Smooth muscle cell of the pulmonary artery (primary cell): Measurements from ENCODE around the gene ABCA8. TPM values are rescaled to one million over a fixed set of nuclear protein-coding genes. Genes with fewer than 3 reads are reported as not detected.

ENCODE experiments used
- total RNA-seq: library from RNA; depleted of rRNA; stranded (reverse); fragments of >200 nt; gene quantifications from 2 replicates; pipeline ENCODE4 v1.2.3, GENCODE V29; 2014

The ABCA8 gene
- total RNA-seq = 60.6 and 198 TPM in 2 replicates

DNA sequence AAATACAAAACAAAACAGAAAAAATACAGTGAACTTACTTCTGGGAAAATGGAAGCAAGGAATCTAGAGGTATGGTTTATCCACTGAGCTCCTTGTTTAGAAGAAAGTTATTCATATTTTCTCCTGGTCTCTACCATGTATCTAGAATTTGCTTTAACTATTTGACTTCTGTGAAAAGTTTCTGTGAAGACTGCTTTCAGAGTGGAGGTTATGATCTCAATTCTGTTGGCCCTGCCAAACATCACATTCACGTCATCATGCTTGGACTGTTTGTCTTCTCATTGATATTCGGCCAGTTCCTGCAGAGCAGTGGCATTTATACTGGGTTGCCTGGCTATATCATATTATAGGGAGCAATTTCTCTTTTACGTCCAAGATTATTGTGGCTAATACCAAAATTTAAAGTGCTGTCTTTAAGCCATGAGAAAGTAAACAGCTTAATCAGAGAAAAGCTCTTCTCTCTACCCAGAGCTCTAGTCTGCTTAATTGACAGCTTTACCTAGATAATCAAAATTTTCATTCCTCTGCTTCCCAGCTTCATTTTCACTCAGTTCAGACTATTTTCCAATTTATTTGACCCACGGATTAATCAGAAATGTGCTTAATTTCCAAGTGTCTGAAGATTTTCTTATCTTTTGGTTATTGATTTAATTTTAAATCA, at the start of gene ABCA8:
Gene ABCA8, minus strand, starts transcription at position 212 of the 661 bp plus-strand sequence. CDS start 13,358 bp downstream, outside the sequence.

Other genes starting within 250 kb of the ABCA8 start
- gene ABCA9, start 105.5 kb upstream of the ABCA8 start, total RNA-seq = 12.0 and 62.2 TPM in 2 replicates
- gene ABCA6, start 186.5 kb upstream of the ABCA8 start, total RNA-seq = 12.4 and 42.6 TPM in 2 replicates